Right hindlimb (tissue), 1 donor: ENCODE results near the gene PAK4.
A peak's percentile ranks its signal among the peaks of the same experiment; 100 is the strongest.

Experiments used
- DNase-seq: peaks from one replicate; pipeline ENCODE4 v3.0.0-alpha.2; 2018

Gene PAK4

GRCh38 chr19:39181500-39182173 lies 56.1 kb downstream of the PAK4 start:
- no peak for DNase-seq

- DNase-seq: no peak
Measured at GRCh38 chr19:39182174-39182505, 56.6 kb downstream of the PAK4 start.

- no peak for DNase-seq
Measured at GRCh38 chr19:39183104-39183503, 57.5 kb downstream of the PAK4 start.

DNA sequence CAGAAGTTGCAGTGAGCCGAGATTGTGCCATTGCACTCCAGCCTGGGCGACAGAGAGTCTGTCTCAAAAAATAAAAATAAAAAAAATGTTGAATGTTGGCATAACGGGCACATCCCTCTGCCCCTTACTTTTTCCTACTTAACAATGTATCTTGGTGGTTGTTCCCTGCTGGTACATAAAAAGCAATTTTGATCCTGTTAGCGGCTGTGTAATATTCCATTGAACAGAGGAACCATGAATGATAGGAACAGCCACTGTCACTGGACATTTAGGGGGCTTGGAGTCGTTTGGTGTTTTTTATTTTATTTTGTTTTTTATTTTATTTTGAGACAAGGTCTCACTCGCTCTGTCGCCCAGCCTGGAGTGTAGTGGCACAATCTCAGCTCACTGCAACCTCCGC lies 60.8 kb downstream of the PAK4 start:
- no peak for DNase-seq

GRCh38 chr19:39187552-39187943 lies 62.0 kb downstream of the PAK4 start:
- no peak for DNase-seq

- no peak for DNase-seq
Measured at GRCh38 chr19:39188960-39189359, 63.4 kb downstream of the PAK4 start.

GRCh38 chr19:39190768-39191167 lies 65.2 kb downstream of the PAK4 start:
- DNase-seq: no peak

DNA sequence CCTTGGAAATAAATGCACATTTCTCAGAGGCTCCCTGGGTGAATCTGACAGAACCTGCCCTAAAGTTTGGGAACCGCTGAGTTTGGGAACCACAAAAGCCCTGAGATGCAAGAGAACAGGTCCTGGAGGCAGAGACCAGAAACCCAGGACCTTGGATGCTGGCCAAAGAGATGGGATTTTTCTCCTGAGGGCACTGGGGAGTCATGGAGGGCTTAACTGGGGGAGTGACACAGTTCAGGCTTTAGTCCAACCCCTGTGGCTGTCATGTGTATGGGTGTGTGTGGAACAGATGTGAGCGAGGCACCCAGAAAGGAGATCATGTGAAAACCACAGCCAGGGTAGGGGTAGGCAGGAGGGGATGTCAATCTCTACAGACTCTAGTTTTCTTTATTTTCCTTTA lies 67.3 kb downstream of the PAK4 start:
- no peak for DNase-seq

- no peak for DNase-seq
Measured at GRCh38 chr19:39193803-39194202, 68.2 kb downstream of the PAK4 start.

- no peak for DNase-seq
Measured at GRCh38 chr19:39194832-39195542, 69.4 kb downstream of the PAK4 start.

DNA sequence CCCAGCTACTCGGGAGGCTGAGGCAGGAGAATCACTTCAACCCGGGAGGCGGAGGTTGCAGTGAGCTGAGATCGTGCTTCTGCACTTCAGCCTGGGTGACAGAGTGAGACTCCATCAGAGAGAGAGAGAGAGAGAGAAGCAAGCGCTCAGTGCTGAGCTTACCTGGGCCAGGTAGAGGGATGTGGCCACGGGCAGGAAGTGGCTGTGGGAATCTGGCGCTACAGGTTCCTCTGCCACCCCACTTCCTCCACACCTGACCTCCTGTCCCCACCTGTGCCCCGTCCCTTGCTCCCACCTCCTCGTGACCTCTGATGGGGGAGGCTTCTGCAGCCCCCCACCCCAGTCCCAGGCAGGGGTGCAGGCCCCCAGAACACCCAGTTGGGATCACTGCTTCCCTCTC lies 70.2 kb downstream of the PAK4 start:
- no peak for DNase-seq

- no peak for DNase-seq
Measured at GRCh38 chr19:39196320-39196719, 70.7 kb downstream of the PAK4 start.

DNA sequence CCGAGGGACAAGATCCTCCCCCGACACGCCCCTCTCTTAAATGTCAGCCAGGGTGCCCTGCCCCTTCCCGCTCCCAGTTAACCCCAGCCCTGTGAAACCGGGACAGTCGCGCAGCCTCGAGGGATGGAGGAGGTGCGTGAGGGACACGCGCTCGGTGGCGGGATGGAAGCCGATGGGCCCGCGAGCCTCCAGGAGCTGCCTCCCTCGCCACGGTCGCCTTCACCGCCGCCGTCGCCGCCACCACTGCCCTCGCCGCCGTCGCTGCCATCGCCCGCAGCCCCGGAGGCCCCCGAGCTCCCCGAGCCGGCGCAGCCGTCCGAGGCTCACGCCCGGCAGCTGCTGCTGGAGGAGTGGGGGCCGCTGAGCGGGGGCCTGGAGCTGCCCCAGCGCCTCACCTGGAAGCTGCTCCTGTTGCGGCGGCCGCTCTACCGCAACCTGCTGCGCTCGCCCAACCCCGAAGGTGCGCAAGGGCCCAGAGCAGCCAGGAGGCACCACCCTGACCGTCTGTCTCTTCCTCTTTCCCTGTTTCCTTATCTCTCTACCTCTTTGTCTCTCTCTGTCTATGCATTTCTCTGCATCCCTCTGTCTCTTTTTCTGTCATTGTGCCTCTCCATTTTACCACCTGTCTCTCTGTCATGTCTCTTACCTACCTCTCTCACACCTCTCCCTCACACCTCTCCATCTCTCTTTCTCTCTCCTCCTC lies 71.4 kb downstream of the PAK4 start, which contains the start of gene NCCRP1:
Gene NCCRP1 (plus strand): TSS at position 105 of the 703 bp plus-strand sequence. CDS start 19 bp downstream, at position 124.
- DNase-seq: no peak

- DNase-seq: no peak
Measured at GRCh38 chr19:39197808-39198207, 72.2 kb downstream of the PAK4 start.

- DNase-seq: peak; percentile 61
Measured at GRCh38 chr19:39199025-39199424, 73.4 kb downstream of the PAK4 start.

DNA sequence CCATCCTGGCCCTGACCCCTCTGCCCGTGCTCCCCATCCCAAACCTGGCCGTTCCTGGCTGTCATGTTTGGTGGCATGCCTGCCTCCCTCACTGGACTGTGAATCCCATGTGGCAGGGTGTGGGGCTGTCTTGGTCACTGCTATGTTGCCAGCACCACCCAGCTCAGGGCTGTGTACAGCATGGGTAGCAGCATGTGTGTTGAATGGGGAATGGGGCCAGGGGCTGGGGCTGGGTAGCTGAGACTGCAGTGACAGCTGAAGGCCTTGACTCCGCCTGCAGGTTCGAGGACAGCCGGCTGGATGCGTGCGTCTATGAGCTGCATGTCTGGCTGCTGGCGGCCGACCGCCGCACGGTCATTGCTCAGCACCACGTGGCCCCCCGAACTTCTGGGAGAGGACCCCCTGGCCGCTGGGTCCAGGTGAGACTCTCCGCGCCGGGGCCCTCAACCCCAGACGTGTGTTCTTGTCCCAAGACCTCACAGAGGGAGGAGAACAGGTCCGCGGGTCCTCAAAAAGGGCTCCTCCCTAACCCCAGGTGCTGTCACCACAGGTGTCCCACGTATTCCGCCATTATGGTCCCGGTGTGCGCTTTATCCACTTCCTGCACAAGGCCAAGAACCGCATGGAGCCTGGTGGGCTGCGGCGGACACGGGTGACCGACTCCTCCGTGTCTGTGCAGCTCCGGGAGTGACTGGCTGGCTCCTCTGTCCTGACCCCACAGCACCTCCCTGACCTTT lies 74.6 kb downstream of the PAK4 start:
- DNase-seq: no peak

DNA sequence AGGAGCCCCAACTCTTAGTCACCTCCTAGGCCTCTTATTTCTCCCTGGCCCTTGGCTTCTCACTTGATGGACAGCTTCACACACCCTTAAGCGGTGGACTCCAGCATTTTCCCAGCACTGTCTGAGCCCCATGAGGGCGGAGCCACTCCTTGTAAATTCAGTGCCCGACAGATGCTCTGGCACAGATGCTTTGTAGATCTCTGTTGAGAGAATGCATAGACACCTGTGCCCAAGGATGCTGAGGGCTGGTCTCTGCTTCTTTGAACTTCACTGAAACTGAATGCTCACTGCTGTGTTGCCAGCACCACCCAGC lies 75.2 kb downstream of the PAK4 start:
- DNase-seq: no peak

- DNase-seq: no peak
Measured at GRCh38 chr19:39202998-39203355, 77.4 kb downstream of the PAK4 start.

DNA sequence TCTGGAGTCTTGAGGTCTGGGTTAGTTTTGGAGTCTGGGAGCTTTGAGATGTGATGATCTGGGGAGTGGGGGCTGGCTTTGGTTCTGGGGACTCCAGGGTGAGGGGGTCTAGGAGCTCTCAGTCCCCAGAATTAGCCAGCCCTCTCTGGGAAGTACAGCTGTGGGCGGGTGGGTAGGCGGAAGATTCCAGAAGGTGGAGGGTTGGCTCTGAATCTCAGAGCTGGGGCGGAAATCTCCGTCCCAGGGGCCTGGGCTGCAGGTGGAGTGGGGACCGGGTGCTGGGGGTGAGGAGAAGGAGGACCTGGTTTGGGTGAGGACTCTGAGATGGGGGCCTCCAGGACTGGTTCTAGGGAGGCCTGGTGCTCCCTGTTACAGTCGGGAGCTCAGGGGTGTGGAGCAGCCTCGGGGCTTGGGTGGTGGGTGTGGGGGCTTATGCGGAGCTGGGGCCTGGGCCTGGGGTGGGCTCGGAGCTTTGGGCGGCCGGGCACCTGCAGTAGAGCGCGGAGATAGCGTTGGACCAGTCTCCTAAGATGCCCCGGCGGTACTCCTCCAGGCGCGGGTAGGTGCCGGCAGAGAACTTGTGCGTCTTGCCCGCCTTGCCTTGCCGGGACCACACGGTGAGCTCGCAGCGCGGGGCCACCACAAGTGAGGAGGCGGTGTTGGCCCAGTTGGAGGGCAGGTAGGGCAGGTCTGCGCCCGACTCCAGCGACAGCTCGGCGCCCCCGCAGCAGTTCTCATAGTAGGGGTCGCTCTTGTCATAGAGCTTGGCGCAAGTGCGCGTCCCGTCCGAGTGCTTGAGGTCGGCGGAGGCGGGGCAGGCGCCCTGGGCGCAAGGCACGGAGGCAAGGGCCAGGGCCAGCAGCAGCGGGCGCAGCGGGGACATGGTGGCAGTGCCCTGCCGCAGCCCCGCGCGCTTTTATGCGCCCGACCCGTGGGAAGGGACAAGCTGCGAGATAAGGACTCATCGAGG lies 78.1 kb downstream of the PAK4 start, which contains the start of gene SYCN:
Gene SYCN (minus strand): TSS at position 892 of the 970 bp plus-strand sequence. CDS start 9 bp downstream, at position 883.
- DNase-seq: no peak

- DNase-seq: no peak
Measured at GRCh38 chr19:39205449-39205764, 79.8 kb downstream of the PAK4 start.

DNA sequence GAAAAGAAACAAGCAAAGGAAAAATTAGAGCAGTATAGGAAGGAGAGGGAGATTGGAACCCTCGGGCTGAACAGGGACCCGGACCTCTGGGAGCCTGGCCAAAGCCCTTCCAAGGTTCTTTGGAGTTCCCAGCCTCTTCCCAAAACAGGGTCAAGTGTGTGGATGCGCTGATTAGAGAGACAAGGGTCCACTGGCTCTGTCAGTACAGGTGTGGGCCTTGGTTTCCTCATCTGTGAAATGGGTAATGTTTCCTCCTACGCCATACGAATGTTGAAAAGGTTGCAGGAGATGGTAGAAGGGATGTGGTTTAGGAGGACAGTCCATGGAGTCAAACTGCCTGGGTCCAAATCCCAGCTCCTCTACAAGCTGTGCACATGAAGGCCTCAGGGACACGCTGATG lies 80.5 kb downstream of the PAK4 start:
- DNase-seq: no peak

DNA sequence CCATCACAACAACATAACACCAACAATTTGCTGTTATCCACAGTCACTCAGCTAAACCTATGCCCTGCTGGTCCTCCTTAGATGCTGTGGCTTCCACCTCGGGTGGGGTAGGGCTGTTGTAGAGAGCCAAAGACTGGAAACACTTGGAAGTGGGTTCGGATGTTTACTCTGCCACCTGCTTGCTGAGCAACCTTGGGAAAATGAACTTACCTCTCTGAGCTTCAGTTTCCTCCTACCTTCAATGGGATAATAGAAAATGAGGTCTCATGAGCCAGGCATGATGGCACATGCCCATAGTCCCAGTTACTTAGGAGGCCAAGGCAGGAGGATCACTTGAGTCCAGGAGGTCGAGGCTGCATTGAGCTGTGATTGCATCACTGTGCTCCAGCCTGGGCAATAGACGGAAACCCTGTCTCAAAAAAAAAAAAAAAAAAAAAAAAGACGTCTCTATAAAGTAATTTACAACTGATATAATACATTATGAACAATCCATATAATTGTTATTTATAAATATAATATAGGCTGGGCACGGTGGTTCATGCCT lies 81.8 kb downstream of the PAK4 start:
- DNase-seq: no peak
